Adrenal gland (tissue), 12 donors: ENCODE results near the gene GAK. TPM values are rescaled to one million over a fixed set of nuclear protein-coding genes. Genes with fewer than 3 reads are reported as not detected.

Source experiments
- DNase-seq, 7 donors: peaks; one replicate each; pipeline ENCODE4 v3.0.0-alpha.2; 2019 to 2020
- H3K27ac ChIP-seq, 5 donors: fragments of 200-600 bp; sonication (generic) in 4 of 5; 1 replicate in 3 of 5; 2 replicates in 2 of 5; pipeline versions ENCODE4 v1.5.1 to v1.8.0; 2016 to 2020; ENCODE audit warnings: mild to moderate bottlenecking in 1 of 5
- H3K27me3 ChIP-seq: fragments of 200-600 bp; 2 replicates; pipeline ENCODE4 v1.8.0; 2021
- H3K36me3 ChIP-seq, 2 donors: fragments of 200-600 bp; replicated peaks in 1 of 2; 1 replicate in 1 of 2; 2 replicates in 1 of 2; pipeline versions ENCODE4 v1.5.1 to v1.8.0; 2018 to 2022
- H3K4me1 ChIP-seq, 2 donors: fragments of 200-600 bp; replicated peaks in 1 of 2; 1 replicate in 1 of 2; 2 replicates in 1 of 2; pipeline versions ENCODE4 v1.5.1 to v1.8.0; 2018 to 2021
- H3K4me3 ChIP-seq, 4 donors: fragments of 200-600 bp; sonication (generic) in 3 of 4; one replicate each; pipeline ENCODE4 v1.5.1; 2016 to 2018
- H3K9me3 ChIP-seq, 3 donors: fragments of 200-600 bp; sonication (generic) in 1 of 3; replicated peaks in 1 of 3; 1 replicate in 2 of 3; 2 replicates in 1 of 3; pipeline versions ENCODE4 v1.5.1 to v1.8.0; 2016 to 2021
- CTCF ChIP-seq, 6 experiments: fragments of 450-650 bp in 4 of 6; fragments of 200-600 bp in 2 of 6; sonication (generic) in 1 of 6; IDR thresholded peaks; 1 replicate in 5 of 6; 2 replicates in 1 of 6; pipeline versions ENCODE4 v1.5.1 to v1.8.0; 2016 to 2021; ENCODE audit warnings: antibody characterized with exemption in 6 of 6, mild to moderate bottlenecking in 2 of 6, moderate library complexity in 1 of 6
- POLR2A ChIP-seq, 2 donors: fragments of 450-650 bp; IDR thresholded peaks; one replicate each; pipeline ENCODE4 v1.6.1; 2017; ENCODE audit warnings: antibody characterized with exemption in 2 of 2, mild to moderate bottlenecking in 2 of 2, moderate library complexity in 1 of 2
- WGBS, 4 donors: extraction: QIAGEN DNeasy Blood & Tissue Kit in 2 of 4; methylation state at CpG; one replicate each; pipeline versions ENCODE4 v1.1.5 to v1.1.7; 2013 to 2017; 5-methylcytosine and 5-hydroxymethylcytosine counted together
- intact Hi-C, 2 donors: fragments of 100-400 bp; cut with DNase I; formaldehyde crosslinking; loops; one replicate each; pipeline versions ENCODE4 v1.14.1 to v1.15.0; 2022 to 2023
- polyA plus RNA-seq, 3 donors: library from polyadenylated mRNA; stranded (reverse); fragments of 200-250 nt in 2 of 3; fragments of 350-450 nt in 1 of 3; fragmentation: Illumina TruSeq in 1 of 3; extraction: RNeasy Lipid Tissue Mini Kit (QIAGEN cat#74804) in 1 of 3; gene quantifications; one replicate each; pipeline ENCODE4 v1.2.3, GENCODE V29; 2013 to 2014
- total RNA-seq, 9 donors: library from RNA; depleted of rRNA in 4 of 9; stranded (reverse); fragments of >200 nt in 4 of 9; fragments of 120-200 nt in 1 of 9; fragmentation: NEBNext Ultra II Directional in 1 of 9; extraction: Animal tissue kit (Norgen Biotek cat#: 25700) in 1 of 9; gene quantifications; one replicate each; pipeline versions ENCODE4 v1.1.0 to v1.2.4, GENCODE V29; 2013 to 2023
- donor health status: healthy with polysubstance abuse.
- donor health status: Bipolar disorder and iron deficiency.
- donor health status: DM: yes; HTN: yes; CAD: no.
- donor health status: DM: no; HTN: no; CAD: no.
- donor health status: DM: no; HTN: no; CAD: no.
- donor health status: DM: yes; HTN: yes; CAD: no.

Gene GAK
- total and polyA plus RNA-seq, 12 donors: 39.0 to 381 (median 132) TPM

GRCh38 chr4:835148-836002 lies 96.7 kb downstream of the GAK start:
- peak overlapping the region in 4 of 5 donors; percentile 26 to 96 (median 92) for H3K27ac ChIP-seq
- peak; percentile 62 to 91 (median 84) for DNase-seq
- no peak for TF ChIP-seq POLR2A (IDR thresholded peaks at IDR 0.05)
- TF ChIP-seq CTCF (IDR thresholded peaks at IDR 0.05): no peak
- H3K4me1 ChIP-seq: peaks cover 19 to 20% of the 10 kb centered on the region in 2 donors
- H3K4me3 ChIP-seq: no peak overlapping the region
- H3K9me3 ChIP-seq: peaks cover 0 to 7% (median 0%) of the 10 kb centered on the region in 3 donors
- intact Hi-C loops: no loop called here
- WGBS, 4 donors: 25 to 65% (median 59%) methylated on average over 12 to 46 of the region's 46 CpGs
- H3K36me3 ChIP-seq: no peaks in the 10 kb centered on the region
- no peaks in the 10 kb centered on the region for H3K27me3 ChIP-seq

- H3K4me3 ChIP-seq: no peak overlapping the region
- no peaks in the 10 kb centered on the region for H3K27me3 ChIP-seq
- H3K9me3 ChIP-seq: peaks cover 0 to 7% (median 0%) of the 10 kb centered on the region in 3 donors
- DNase-seq: peak in 2 of 7 donors; percentile 13
- WGBS, 4 donors: 79 to 85% (median 82%) methylated on average over 13 to 29 of the region's 29 CpGs
- H3K36me3 ChIP-seq: no peaks in the 10 kb centered on the region
- peaks cover 19 to 20% of the 10 kb centered on the region in 2 donors for H3K4me1 ChIP-seq
- TF ChIP-seq POLR2A (IDR thresholded peaks at IDR 0.05): no peak
- intact Hi-C loops: no loop called here
- no peak overlapping the region for H3K27ac ChIP-seq
These were observed 97.6 kb downstream of the GAK start for GRCh38 chr4:834368-835147.

GRCh38 chr4:833731-834367 lies 98.3 kb downstream of the GAK start:
- 76 to 91% (median 83%) methylated on average over 10 to 18 of the region's 18 CpGs for WGBS, 4 donors
- no peaks in the 10 kb centered on the region for H3K27me3 ChIP-seq
- H3K36me3 ChIP-seq: no peaks in the 10 kb centered on the region
- peaks cover 0 to 7% (median 0%) of the 10 kb centered on the region in 3 donors for H3K9me3 ChIP-seq
- no peak overlapping the region for H3K4me3 ChIP-seq
- TF ChIP-seq POLR2A (IDR thresholded peaks at IDR 0.05) (no peak), CTCF (IDR thresholded peaks at IDR 0.05) (no peak)
- H3K4me1 ChIP-seq: peaks cover 20% of the 10 kb centered on the region in 2 donors
- no peak overlapping the region for H3K27ac ChIP-seq
- DNase-seq: peak in 2 of 7 donors; percentile 11 to 15
- intact Hi-C loops: no loop called here

DNA sequence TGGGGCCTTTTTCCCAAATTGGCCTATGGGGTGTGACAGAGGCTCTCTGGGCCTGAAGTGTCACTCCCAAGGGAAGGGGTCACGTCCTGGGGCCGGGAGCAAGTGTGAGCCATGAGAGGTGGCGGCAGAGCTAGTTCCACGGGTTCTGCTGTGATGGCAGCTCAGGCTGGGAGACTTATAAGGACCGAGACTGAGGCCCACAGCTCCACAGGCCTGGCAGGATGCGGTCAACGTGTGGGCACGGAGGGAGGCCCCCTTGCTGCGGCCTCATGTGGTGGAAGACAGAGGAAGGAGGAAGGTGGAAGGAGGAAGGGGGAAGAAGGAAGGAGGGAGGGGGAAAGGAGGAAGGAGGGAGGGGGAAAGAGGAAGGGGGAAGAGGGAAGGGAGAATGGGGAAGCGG lies 99.0 kb downstream of the GAK start:
- intact Hi-C loops: no loop called here
- WGBS, 4 donors: 70 to 75% (median 73%) methylated on average over 10 of the region's 10 CpGs
- Histone ChIP-seq H3K36me3 (no peaks in the 10 kb centered on the region), H3K9me3 (peaks cover 0 to 6% (median 0%) of the 10 kb centered on the region in 3 donors), H3K4me1 (peaks cover 20 to 27% of the 10 kb centered on the region in 2 donors), H3K4me3 (no peak overlapping the region), H3K27ac (no peak overlapping the region), H3K27me3 (no peaks in the 10 kb centered on the region)
- TF ChIP-seq POLR2A (IDR thresholded peaks at IDR 0.05) (no peak), CTCF (IDR thresholded peaks at IDR 0.05) (no peak)
- peak in 2 of 7 donors; percentile 10 to 13 for DNase-seq
